ENCODE data around the gene CHMP4A. TPM values are rescaled to one million over a fixed set of nuclear protein-coding genes. Genes with fewer than 3 reads are reported as not detected.
A peak's percentile ranks its signal among the peaks of the same experiment; 100 is the strongest.

The CHMP4A gene
- total RNA-seq, 2 donors from 2014 or later = 61.5 to 66.8 TPM

GRCh38 chr14:24241829-24242443, 28.6 kb upstream of the CHMP4A start:
- Histone ChIP-seq H3K27ac (peak overlapping the region; percentile 99), H3K27me3 (replicated peaks; ENCODE audit: insufficient read depth) (no peaks in the 10 kb centered on the region), H3K4me1 (replicated peaks) (peaks cover 19% of the 10 kb centered on the region), H3K36me3 (peaks cover 0 to 3% of the 10 kb centered on the region in 2 donors), H3K9me3 (no peaks in the 10 kb centered on the region), H3K4me3 (peak overlapping the region; percentile 57 to 77)
- peak; percentile 93 for DNase-seq (ENCODE audit: low spot score)
- WGBS = under 1% methylated on average over 39 of the region's 39 CpGs
- intact Hi-C loops (cut with DNase I) = loop anchor here (2.0 to 5.0 kb wide), 2 partner anchors 55 to 200 kb away; partner anchors contain the start of gene SDR39U1
- TF ChIP-seq POLR2AphosphoS5 (IDR thresholded peaks at IDR 0.05) (no peak), POLR2A (IDR thresholded peaks at IDR 0.05) (peak; percentile 49)
- TF ChIP-seq, protein P1, sequence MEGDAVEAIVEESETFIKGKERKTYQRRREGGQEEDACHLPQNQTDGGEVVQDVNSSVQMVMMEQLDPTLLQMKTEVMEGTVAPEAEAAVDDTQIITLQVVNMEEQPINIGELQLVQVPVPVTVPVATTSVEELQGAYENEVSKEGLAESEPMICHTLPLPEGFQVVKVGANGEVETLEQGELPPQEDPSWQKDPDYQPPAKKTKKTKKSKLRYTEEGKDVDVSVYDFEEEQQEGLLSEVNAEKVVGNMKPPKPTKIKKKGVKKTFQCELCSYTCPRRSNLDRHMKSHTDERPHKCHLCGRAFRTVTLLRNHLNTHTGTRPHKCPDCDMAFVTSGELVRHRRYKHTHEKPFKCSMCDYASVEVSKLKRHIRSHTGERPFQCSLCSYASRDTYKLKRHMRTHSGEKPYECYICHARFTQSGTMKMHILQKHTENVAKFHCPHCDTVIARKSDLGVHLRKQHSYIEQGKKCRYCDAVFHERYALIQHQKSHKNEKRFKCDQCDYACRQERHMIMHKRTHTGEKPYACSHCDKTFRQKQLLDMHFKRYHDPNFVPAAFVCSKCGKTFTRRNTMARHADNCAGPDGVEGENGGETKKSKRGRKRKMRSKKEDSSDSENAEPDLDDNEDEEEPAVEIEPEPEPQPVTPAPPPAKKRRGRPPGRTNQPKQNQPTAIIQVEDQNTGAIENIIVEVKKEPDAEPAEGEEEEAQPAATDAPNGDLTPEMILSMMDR (IDR thresholded peaks at IDR 0.05) = peak; percentile 70 to 92 (median 84)

GRCh38 chr14:24240110-24240918, 27.0 kb upstream of the CHMP4A start:
- DNase-seq (ENCODE audit: low spot score) = no peak
- no peaks in the 10 kb centered on the region for H3K9me3 ChIP-seq
- peaks cover 19% of the 10 kb centered on the region for H3K4me1 ChIP-seq (replicated peaks)
- WGBS = 93% methylated on average over 9 of the region's 9 CpGs
- no peak overlapping the region for H3K4me3 ChIP-seq
- no peaks in the 10 kb centered on the region for H3K27me3 ChIP-seq (replicated peaks; ENCODE audit: insufficient read depth)
- intact Hi-C loops (cut with DNase I) = loop anchor here (5.0 kb wide), 1 partner anchor 202 kb away; the partner anchor contains the start of gene SDR39U1
- H3K27ac ChIP-seq = no peak overlapping the region
- peaks cover 3 to 6% of the 10 kb centered on the region in 2 donors for H3K36me3 ChIP-seq
- no peak for TF ChIP-seq POLR2A (IDR thresholded peaks at IDR 0.05)
- TF ChIP-seq POLR2AphosphoS5 (IDR thresholded peaks at IDR 0.05) = no peak
- TF ChIP-seq, protein P1 (IDR thresholded peaks at IDR 0.05) = no peak

GRCh38 chr14:24238527-24239037, 25.3 kb upstream of the CHMP4A start:
- intact Hi-C loops (cut with DNase I) = no loop called here
- H3K4me1 ChIP-seq (replicated peaks) = peaks cover 22% of the 10 kb centered on the region

DNA sequence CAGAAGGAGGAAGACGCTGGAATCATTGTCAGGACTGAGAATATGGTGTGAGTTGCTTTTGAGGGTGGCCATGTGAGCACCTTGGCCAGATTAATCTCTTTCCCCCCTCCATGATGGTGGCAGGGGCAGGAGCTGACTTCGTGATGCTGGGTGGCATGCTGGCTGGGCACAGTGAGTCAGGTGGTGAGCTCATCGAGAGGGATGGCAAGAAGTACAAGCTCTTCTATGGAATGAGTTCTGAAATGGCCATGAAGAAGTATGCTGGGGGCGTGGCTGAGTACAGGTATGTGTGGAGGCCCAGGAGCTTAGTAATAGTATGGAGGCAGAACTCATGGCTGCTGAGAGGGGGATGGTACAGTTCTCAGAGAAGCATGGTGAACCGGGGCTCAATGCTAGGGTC, 24.8 kb upstream of the CHMP4A start:
- TF ChIP-seq, protein P1 (IDR thresholded peaks at IDR 0.05) = no peak
- no peak for TF ChIP-seq POLR2A (IDR thresholded peaks at IDR 0.05)
- no peak for TF ChIP-seq POLR2AphosphoS5 (IDR thresholded peaks at IDR 0.05)
- DNase-seq (ENCODE audit: low spot score) = no peak
- Histone ChIP-seq H3K36me3 (peaks cover 3 to 6% of the 10 kb centered on the region in 2 donors), H3K4me1 (replicated peaks) (peaks cover 26% of the 10 kb centered on the region), H3K27me3 (replicated peaks; ENCODE audit: insufficient read depth) (no peaks in the 10 kb centered on the region), H3K9me3 (no peaks in the 10 kb centered on the region), H3K27ac (no peak overlapping the region), H3K4me3 (no peak overlapping the region)
- intact Hi-C loops (cut with DNase I) = no loop called here
- 74% methylated on average over 5 of the region's 5 CpGs for WGBS

More at GRCh38 chr14:24238527-24239037, 25.3 kb upstream of the CHMP4A start:
- peaks cover 3 to 6% of the 10 kb centered on the region in 2 donors for H3K36me3 ChIP-seq
- no peak overlapping the region for H3K4me3 ChIP-seq
- TF ChIP-seq POLR2A (IDR thresholded peaks at IDR 0.05) (no peak), POLR2AphosphoS5 (IDR thresholded peaks at IDR 0.05) (no peak)
- TF ChIP-seq, protein P1 (IDR thresholded peaks at IDR 0.05) = no peak
- no peaks in the 10 kb centered on the region for H3K27me3 ChIP-seq (replicated peaks; ENCODE audit: insufficient read depth)
- no peak for DNase-seq (ENCODE audit: low spot score)
- no peak overlapping the region for H3K27ac ChIP-seq
- 90% methylated on average over 5 of the region's 5 CpGs for WGBS
- no peaks in the 10 kb centered on the region for H3K9me3 ChIP-seq

All from prostate gland (tissue), 2 donors.